ENCODE measurements around the gene MAPK8. TPM values are rescaled to one million over a fixed set of nuclear protein-coding genes. Genes with fewer than 3 reads are reported as not detected.
"Not testable (repeated sequence)": the region's sequence is repeated elsewhere in the genome, so short reads cannot be mapped to it uniquely, and the experiment has no call there.

Gene MAPK8
- 42.8 TPM for polyA plus RNA-seq (2013, experiment 1 of 2)
- polyA plus RNA-seq (2013, experiment 2 of 2) = 49.3 TPM

GRCh38 chr10:48306265-48306869 lies at the start of gene MAPK8:
TSS of gene MAPK8 (plus strand) at chr10:48306677. CDS start at chr10:48401661, 94,984 bp downstream.
- Histone ChIP-seq H3K4me1 (ENCODE audit: insufficient read depth, low read length) (peaks cover 16% of the 10 kb centered on the region), H3K27me3 (ENCODE audit: insufficient read depth, low read length) (peaks cover 23% of the 10 kb centered on the region), H3K36me3 (ENCODE audit: insufficient read depth, low read length) (no peaks in the 10 kb centered on the region), H3K9me3 (ENCODE audit: insufficient read depth, low read depth, low read length) (no peaks in the 10 kb centered on the region), H3K9ac (ENCODE audit: low read depth, low read length) (peak within 1 kb of the TSS; percentile 82), H3K4me3 (ENCODE audit: low read length) (peak within 1 kb of the TSS; percentile 94), H3K27ac (ENCODE audit: low read depth, low read length) (peak within 1 kb of the TSS; percentile 93)
- WGBS = under 1% methylated on average over 86 of the region's 86 CpGs

- H3K36me3 ChIP-seq (ENCODE audit: insufficient read depth, low read length) = no peaks in the 10 kb centered on the region
- no peaks in the 10 kb centered on the region for H3K9me3 ChIP-seq (ENCODE audit: insufficient read depth, low read depth, low read length)
- no peak overlapping the region for H3K27ac ChIP-seq (ENCODE audit: low read depth, low read length)
- no peaks in the 10 kb centered on the region for H3K27me3 ChIP-seq (ENCODE audit: insufficient read depth, low read length)
- H3K9ac ChIP-seq (ENCODE audit: low read depth, low read length) = no peak overlapping the region
- 84% methylated on average over 2 of the region's 3 CpGs for WGBS
- H3K4me1 ChIP-seq (ENCODE audit: insufficient read depth, low read length) = peaks cover 4% of the 10 kb centered on the region; the same call in 1 of the 2 replicates
- H3K4me3 ChIP-seq (ENCODE audit: low read length) = no peak overlapping the region
These were observed 49.0 kb upstream of the MAPK8 start for GRCh38 chr10:48257407-48257961.

- no peak overlapping the region for H3K27ac ChIP-seq (ENCODE audit: low read depth, low read length)
- H3K27me3 ChIP-seq (ENCODE audit: insufficient read depth, low read length) = no peaks in the 10 kb centered on the region
- WGBS = 98% methylated on average over 1 of the region's 1 CpG
- H3K9me3 ChIP-seq (ENCODE audit: insufficient read depth, low read depth, low read length) = no peaks in the 10 kb centered on the region
- H3K4me3 ChIP-seq (ENCODE audit: low read length) = no peak overlapping the region
- H3K4me1 ChIP-seq (ENCODE audit: insufficient read depth, low read length) = no peaks in the 10 kb centered on the region
- no peaks in the 10 kb centered on the region for H3K36me3 ChIP-seq (ENCODE audit: insufficient read depth, low read length)
- H3K9ac ChIP-seq (ENCODE audit: low read depth, low read length) = no peak overlapping the region
These were observed 48.4 kb upstream of the MAPK8 start for GRCh38 chr10:48258105-48258504.

GRCh38 chr10:48266528-48266927 lies 39.9 kb upstream of the MAPK8 start:
- Histone ChIP-seq H3K27ac (ENCODE audit: low read depth, low read length) (no peak overlapping the region), H3K36me3 (ENCODE audit: insufficient read depth, low read length) (no peaks in the 10 kb centered on the region), H3K27me3 (ENCODE audit: insufficient read depth, low read length) (no peaks in the 10 kb centered on the region), H3K9ac (ENCODE audit: low read depth, low read length) (no peak overlapping the region), H3K9me3 (ENCODE audit: insufficient read depth, low read depth, low read length) (no peaks in the 10 kb centered on the region), H3K4me1 (ENCODE audit: insufficient read depth, low read length) (no peaks in the 10 kb centered on the region; the same call in 1 of the 2 replicates), H3K4me3 (ENCODE audit: low read length) (no peak overlapping the region)
- 94% methylated on average over 4 of the region's 4 CpGs for WGBS

GRCh38 chr10:48271047-48271730 lies 35.3 kb upstream of the MAPK8 start:
- Histone ChIP-seq H3K27ac (ENCODE audit: low read depth, low read length) (no peak overlapping the region), H3K4me3 (ENCODE audit: low read length) (no peak overlapping the region), H3K9me3 (ENCODE audit: insufficient read depth, low read depth, low read length) (no peaks in the 10 kb centered on the region), H3K27me3 (ENCODE audit: insufficient read depth, low read length) (no peaks in the 10 kb centered on the region), H3K36me3 (ENCODE audit: insufficient read depth, low read length) (no peaks in the 10 kb centered on the region), H3K9ac (ENCODE audit: low read depth, low read length) (no peak overlapping the region), H3K4me1 (ENCODE audit: insufficient read depth, low read length) (peaks cover 8% of the 10 kb centered on the region; the same call in 1 of the 2 replicates)
- 73% methylated on average over 5 of the region's 5 CpGs for WGBS

GRCh38 chr10:48272682-48273081 lies 33.8 kb upstream of the MAPK8 start:
- 100% methylated on average over 2 of the region's 2 CpGs for WGBS
- H3K9ac ChIP-seq (ENCODE audit: low read depth, low read length) = no peak overlapping the region
- H3K36me3 ChIP-seq (ENCODE audit: insufficient read depth, low read length) = no peaks in the 10 kb centered on the region
- peaks cover 8% of the 10 kb centered on the region; the same call in 1 of the 2 replicates for H3K4me1 ChIP-seq (ENCODE audit: insufficient read depth, low read length)
- H3K27ac ChIP-seq (ENCODE audit: low read depth, low read length) = no peak overlapping the region
- H3K9me3 ChIP-seq (ENCODE audit: insufficient read depth, low read depth, low read length) = no peaks in the 10 kb centered on the region
- H3K27me3 ChIP-seq (ENCODE audit: insufficient read depth, low read length) = no peaks in the 10 kb centered on the region
- no peak overlapping the region for H3K4me3 ChIP-seq (ENCODE audit: low read length)

GRCh38 chr10:48273741-48274140 lies 32.7 kb upstream of the MAPK8 start:
- Histone ChIP-seq H3K27ac (ENCODE audit: low read depth, low read length) (no peak overlapping the region), H3K4me1 (ENCODE audit: insufficient read depth, low read length) (peaks cover 8% of the 10 kb centered on the region; the same call in 1 of the 2 replicates), H3K27me3 (ENCODE audit: insufficient read depth, low read length) (no peaks in the 10 kb centered on the region), H3K9ac (ENCODE audit: low read depth, low read length) (no peak overlapping the region), H3K9me3 (ENCODE audit: insufficient read depth, low read depth, low read length) (no peaks in the 10 kb centered on the region), H3K4me3 (ENCODE audit: low read length) (no peak overlapping the region), H3K36me3 (ENCODE audit: insufficient read depth, low read length) (no peaks in the 10 kb centered on the region)
- WGBS = 86% methylated on average over 2 of the region's 2 CpGs

- Histone ChIP-seq H3K9ac (ENCODE audit: low read depth, low read length) (no peak within 1 kb of the TSS), H3K9me3 (ENCODE audit: insufficient read depth, low read depth, low read length) (no peaks in the 10 kb centered on the region), H3K27ac (ENCODE audit: low read depth, low read length) (no peak within 1 kb of the TSS), H3K27me3 (ENCODE audit: insufficient read depth, low read length) (no peaks in the 10 kb centered on the region), H3K4me3 (ENCODE audit: low read length) (no peak within 1 kb of the TSS), H3K36me3 (ENCODE audit: insufficient read depth, low read length) (no peaks in the 10 kb centered on the region), H3K4me1 (ENCODE audit: insufficient read depth, low read length) (peaks cover 8% of the 10 kb centered on the region; the same call in 1 of the 2 replicates)
- 61% methylated on average over 8 of the region's 8 CpGs for WGBS
These were observed 31.8 kb upstream of the MAPK8 start, which contains the start of gene FRMPD2 for GRCh38 chr10:48274636-48275035. TSS of gene FRMPD2 (minus strand) at chr10:48274696. CDS start at chr10:48274567, 129 bp downstream.

- H3K9me3 ChIP-seq (ENCODE audit: insufficient read depth, low read depth, low read length) = no peaks in the 10 kb centered on the region
- H3K4me3 ChIP-seq (ENCODE audit: low read length) = no peak overlapping the region
- peaks cover 8% of the 10 kb centered on the region; the same call in 1 of the 2 replicates for H3K4me1 ChIP-seq (ENCODE audit: insufficient read depth, low read length)
- no CpG with 5 or more reads among the region's 1 CpG for WGBS
- H3K9ac ChIP-seq (ENCODE audit: low read depth, low read length) = no peak overlapping the region
- no peaks in the 10 kb centered on the region for H3K27me3 ChIP-seq (ENCODE audit: insufficient read depth, low read length)
- no peaks in the 10 kb centered on the region for H3K36me3 ChIP-seq (ENCODE audit: insufficient read depth, low read length)
- H3K27ac ChIP-seq (ENCODE audit: low read depth, low read length) = no peak overlapping the region
These were observed 29.4 kb upstream of the MAPK8 start for GRCh38 chr10:48277093-48277492.

- H3K27ac ChIP-seq (ENCODE audit: low read depth, low read length) = no peak overlapping the region
- H3K27me3 ChIP-seq (ENCODE audit: insufficient read depth, low read length) = no peaks in the 10 kb centered on the region
- H3K36me3 ChIP-seq (ENCODE audit: insufficient read depth, low read length) = no peaks in the 10 kb centered on the region
- WGBS = 90% methylated on average over 2 of the region's 2 CpGs
- no peak overlapping the region for H3K9ac ChIP-seq (ENCODE audit: low read depth, low read length)
- H3K4me1 ChIP-seq (ENCODE audit: insufficient read depth, low read length) = peaks cover 8% of the 10 kb centered on the region; the same call in 1 of the 2 replicates
- peaks cover 4% of the 10 kb centered on the region; the same call in 1 of the 2 replicates for H3K9me3 ChIP-seq (ENCODE audit: insufficient read depth, low read depth, low read length)
- no peak overlapping the region for H3K4me3 ChIP-seq (ENCODE audit: low read length)
These were observed 27.3 kb upstream of the MAPK8 start for GRCh38 chr10:48279081-48279751.

GRCh38 chr10:48281697-48282096 lies 24.8 kb upstream of the MAPK8 start:
- not testable (repeated sequence) for H3K27me3 ChIP-seq (ENCODE audit: insufficient read depth, low read length); H3K27ac ChIP-seq (ENCODE audit: low read depth, low read length); H3K4me1 ChIP-seq (ENCODE audit: insufficient read depth, low read length); H3K4me3 ChIP-seq (ENCODE audit: low read length); H3K9ac ChIP-seq (ENCODE audit: low read depth, low read length); H3K36me3 ChIP-seq (ENCODE audit: insufficient read depth, low read length)
- H3K9me3 ChIP-seq (ENCODE audit: insufficient read depth, low read depth, low read length) = peaks cover 10% of the 10 kb centered on the region; the same call in 1 of the 2 replicates
- WGBS = 94% methylated on average over 4 of the region's 4 CpGs
